Renal cortex interstitium (tissue), 11 donors: ENCODE measurements around the gene HIVEP3. TPM values are rescaled to one million over a fixed set of nuclear protein-coding genes. Genes with fewer than 3 reads are reported as not detected.

Experiments
- DNase-seq, 11 donors: peaks; one replicate each; pipeline ENCODE4 v3.0.0-alpha.2; 2013; ENCODE audit warnings: low read depth in 9 of 11, low spot score in 4 of 11; ENCODE audit errors: extremely low read depth in 1 of 11
- polyA plus RNA-seq, 3 donors: library from polyadenylated mRNA; unstranded; fragments of 120-200 nt; gene quantifications; one replicate each; pipeline ENCODE4 v1.2.1, GENCODE V29; 2013; ENCODE audit not compliant: insufficient read length in 3 of 3

HIVEP3 gene
- polyA plus RNA-seq, 3 donors = 3.4 to 4.6 (median 4.1) TPM

DNA sequence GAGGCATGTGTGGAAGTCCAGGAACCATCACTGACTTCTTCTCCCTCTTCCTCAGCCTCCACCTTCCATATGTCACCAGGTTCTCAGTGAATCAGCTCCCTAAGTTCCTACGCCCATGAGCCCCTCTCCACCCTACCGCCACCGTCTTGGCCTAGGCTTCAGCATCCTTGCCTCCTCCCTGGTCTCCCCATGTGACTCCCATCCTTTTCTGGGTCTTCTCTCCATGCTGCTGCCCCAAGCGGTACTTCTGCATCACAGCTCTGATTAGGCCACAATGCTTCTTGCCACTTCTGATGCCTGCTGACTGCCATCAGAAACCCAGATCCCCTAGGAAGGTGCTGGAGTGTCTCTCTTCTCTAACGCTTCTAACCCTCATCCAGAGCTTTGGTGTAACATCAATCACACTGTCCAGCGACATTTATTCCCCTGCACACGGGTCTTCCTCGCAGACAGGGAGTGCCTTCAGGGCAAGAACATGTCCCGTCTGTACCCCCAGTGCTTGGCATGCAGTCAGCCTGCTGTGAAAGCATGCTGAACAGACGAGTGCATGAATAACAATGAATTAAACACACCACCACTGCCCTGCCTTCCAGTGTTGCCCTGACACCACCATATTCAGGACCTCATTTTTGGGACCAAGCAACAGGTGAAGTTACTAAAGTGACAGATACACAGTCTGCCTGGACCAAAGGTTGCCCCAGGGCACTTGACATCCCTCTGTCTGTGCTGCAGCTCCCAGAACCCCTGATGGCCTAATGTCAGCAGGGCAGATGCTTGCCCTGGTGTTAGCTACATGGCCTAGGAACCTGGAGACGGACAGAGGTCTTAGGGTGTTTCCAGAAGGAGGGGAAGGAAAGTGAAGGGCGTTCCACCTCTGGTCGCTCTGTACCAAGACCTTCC is 275.6 kb downstream of the HIVEP3 start:
- no peak for DNase-seq

DNA sequence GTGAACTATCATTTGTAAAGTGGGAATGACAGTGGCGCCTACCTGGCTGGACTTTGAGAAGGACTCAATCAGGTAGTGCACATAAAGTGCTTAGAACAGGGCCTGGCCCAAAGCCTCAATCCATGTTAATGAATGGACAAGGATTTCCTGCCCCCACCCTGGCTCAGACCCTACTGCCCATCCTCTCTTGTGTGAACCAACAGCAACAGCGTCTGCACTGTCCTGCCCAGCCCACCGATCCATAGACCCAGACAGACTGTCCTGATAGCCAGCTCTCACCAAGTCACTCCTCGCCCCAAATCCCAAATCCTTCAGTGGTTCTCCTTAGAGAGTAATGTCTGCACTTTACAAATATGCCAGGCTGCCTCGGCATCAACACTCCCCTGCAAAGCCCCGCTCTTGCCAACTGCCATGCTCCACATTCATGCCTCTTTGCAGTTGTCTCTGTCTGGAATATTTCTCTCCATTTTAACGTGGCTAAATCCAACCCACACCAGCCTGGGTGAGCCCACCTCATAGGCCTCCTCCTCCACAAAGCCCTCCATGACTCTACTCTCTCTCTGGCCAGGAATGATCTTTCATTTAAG is 276.7 kb downstream of the HIVEP3 start:
- DNase-seq = no peak

- no peak for DNase-seq
These were observed 277.3 kb downstream of the HIVEP3 start for GRCh38 chr1:41641475-41641814.

DNA sequence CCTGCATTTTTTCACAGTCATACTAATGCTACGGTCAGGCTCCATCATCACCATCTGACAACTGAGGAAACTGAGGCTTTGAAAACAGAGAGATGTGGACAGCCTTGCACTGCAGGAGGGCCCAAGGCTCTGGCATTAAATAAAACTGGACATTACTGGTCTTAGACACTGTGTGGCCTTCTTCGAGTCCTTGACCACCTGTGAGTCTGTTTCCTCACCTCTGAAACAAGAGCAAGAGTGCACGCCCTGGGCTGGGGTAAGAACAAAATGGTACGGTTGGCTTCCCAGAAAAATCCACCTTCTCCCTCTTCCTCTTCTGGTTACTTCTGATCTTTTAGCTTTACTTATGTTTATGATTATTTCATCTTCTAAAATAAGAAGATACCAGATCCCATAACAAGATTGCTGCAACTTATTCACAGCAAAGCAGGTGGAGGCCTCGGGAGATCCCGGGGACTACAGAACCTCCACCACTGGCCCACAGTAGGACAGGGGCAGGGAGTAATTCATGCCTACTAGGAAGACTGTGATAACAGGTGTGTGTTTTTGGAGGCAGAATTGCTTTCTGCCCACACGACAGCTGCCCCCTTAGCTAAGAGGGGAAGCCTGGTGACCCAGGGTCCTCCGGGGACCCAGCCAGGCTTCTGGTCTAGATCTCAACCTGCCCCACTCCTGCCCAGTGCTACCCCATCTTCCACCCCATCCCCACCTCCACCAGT is 277.8 kb downstream of the HIVEP3 start:
- no peak for DNase-seq

- DNase-seq = no peak
These were observed 278.5 kb downstream of the HIVEP3 start for GRCh38 chr1:41640141-41640751.

- DNase-seq = no peak
These were observed 279.3 kb downstream of the HIVEP3 start for GRCh38 chr1:41639332-41639936.

- no peak for DNase-seq
These were observed 280.4 kb downstream of the HIVEP3 start for GRCh38 chr1:41638086-41639024.

DNA sequence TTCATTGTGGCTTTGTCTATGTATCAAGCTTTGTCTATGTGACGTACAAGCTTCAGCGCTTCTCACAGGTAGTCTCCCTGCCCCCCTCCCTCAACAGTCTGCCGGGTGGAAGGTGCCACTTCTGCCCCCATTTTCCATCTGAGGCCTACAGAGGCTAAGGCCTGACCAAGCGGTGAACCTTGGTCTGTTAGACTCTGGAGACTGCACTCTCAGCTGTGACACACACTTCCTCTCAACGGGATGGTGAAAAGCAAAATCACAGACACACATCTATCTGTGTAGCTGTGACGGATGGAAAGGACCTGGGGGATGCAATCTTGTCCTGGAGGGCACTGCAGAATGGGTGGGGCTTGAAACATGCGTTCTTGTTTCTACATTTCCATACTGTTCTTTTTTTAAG is 281.4 kb downstream of the HIVEP3 start:
- DNase-seq = no peak

DNA sequence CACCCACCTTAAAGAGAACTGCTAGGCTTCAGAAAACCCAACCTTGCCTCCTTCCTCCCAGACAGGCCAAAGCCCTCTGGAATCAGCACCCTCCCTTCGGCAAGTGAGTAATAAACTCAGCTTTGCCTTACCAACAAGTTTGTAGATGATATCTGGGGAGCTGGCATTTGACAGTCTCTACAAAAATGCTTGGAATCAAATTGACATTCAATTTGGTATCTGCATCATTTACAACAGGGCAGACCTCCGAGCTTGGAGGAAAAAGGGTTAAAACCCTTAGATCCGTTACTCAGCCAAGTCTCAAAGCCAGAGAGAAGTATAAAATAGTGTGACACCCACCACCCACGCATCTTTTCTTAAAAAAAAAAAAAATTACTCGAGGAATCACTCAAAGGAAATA is 285.0 kb downstream of the HIVEP3 start:
- no peak for DNase-seq

DNA sequence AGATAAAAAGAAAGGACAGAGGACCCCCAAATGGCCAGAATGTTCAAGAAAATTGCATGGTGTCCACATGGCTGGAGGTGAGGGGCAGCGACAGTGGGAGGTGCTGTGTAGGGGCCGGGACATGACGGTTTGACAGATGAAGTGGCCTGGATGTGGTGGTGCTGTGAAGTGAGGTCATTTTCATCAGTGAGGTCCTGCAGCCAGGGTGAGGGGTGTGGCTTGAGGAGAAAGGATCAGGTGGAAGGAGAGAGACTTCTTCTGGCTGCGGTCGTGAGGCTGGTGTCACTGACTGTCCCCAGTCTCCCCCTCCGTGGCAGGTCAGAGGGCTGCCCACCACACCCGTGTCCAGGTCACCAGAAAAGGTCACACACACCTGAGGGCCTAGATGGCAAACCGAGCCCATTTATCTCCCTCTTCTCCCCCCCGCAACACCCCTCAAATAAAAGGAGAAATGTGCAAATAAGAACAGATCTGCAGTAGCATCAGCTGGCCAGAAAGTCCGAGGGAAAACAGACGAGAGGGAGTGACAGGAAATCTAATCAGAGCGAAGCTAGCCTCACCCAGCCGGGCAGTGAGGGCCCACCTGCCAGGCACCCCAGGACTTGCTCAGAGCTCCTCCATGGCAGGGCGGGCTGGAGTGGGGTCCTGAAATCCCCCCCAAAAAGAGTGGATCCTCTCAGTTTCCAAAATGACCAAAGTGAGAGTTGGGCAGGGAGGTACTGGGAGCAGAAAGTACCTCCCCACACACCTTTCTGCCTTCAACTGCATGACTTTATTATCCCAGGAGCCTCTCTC is 285.7 kb downstream of the HIVEP3 start:
- no peak for DNase-seq

DNA sequence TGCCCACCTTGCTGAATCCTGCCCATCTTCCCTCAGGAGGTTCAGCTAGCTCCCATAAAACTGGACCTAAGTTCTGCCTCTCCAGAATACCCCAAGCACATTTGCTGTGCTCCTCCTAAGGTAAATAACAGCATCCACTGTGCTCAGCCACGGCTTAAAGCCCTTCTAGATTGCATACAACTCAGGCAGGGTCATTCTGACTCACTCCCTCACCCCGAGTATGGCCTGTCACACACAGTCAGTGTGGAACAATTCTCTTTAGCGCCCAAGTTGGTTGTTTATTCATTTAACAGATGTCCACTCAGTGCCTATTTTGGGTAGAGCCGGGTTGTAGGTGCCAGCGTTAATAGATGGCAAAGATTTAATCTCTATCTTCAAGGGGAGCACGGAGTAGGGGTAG is 286.8 kb downstream of the HIVEP3 start:
- no peak for DNase-seq

GRCh38 chr1:41631154-41631553 is 287.6 kb downstream of the HIVEP3 start:
- DNase-seq = no peak

- DNase-seq = no peak
These were observed 289.2 kb downstream of the HIVEP3 start for GRCh38 chr1:41629571-41629970.

GRCh38 chr1:41629141-41629540 is 289.6 kb downstream of the HIVEP3 start:
- DNase-seq = no peak

- DNase-seq = no peak
These were observed 291.0 kb downstream of the HIVEP3 start for GRCh38 chr1:41627491-41628280.

GRCh38 chr1:41626616-41627375 is 291.9 kb downstream of the HIVEP3 start:
- DNase-seq = no peak
